IPS DF 6.9 (cell line): ENCODE results near the gene ANKRD18B.
"Not testable (repeated sequence)": the region's sequence is repeated elsewhere in the genome, so short reads cannot be mapped to it uniquely, and the experiment has no call there.

Source experiments
- DNase-seq: peaks from one replicate; pipeline ENCODE4 v3.0.0-alpha.2; 2013; ENCODE audit warnings: low read depth, low spot score
- H3K27ac ChIP-seq: one replicate; pipeline ENCODE4 v1.5.1; 2013; ENCODE audit warnings: low read length, control low read depth
- H3K27me3 ChIP-seq: 2 replicates; pipeline ENCODE4 v1.6.1; 2013; ENCODE audit warnings: mild to moderate bottlenecking, low read length; ENCODE audit not compliant: control insufficient read depth, insufficient read depth
- H3K36me3 ChIP-seq: 2 replicates; pipeline ENCODE4 v1.6.1; 2013; ENCODE audit warnings: low read length; ENCODE audit not compliant: control insufficient read depth, insufficient read depth
- H3K4me1 ChIP-seq: 2 replicates; pipeline ENCODE4 v1.6.1; 2013; ENCODE audit warnings: low read length; ENCODE audit not compliant: control insufficient read depth, insufficient read depth
- H3K4me3 ChIP-seq: 2 replicates; pipeline ENCODE4 v1.5.1; 2013; ENCODE audit warnings: mild to moderate bottlenecking, low read length
- H3K9me3 ChIP-seq: 2 replicates; pipeline ENCODE4 v1.6.1; 2013; ENCODE audit warnings: low read length, inconsistent platforms; ENCODE audit not compliant: control insufficient read depth, insufficient read depth
- WGBS: extraction: QIAGEN DNeasy Blood & Tissue Kit; methylation state at CpG from one replicate; pipeline ENCODE4 v1.1.7; 2013; ENCODE audit warnings: mixed read lengths, missing lambda C conversion rate; ENCODE audit not compliant: insufficient read length, insufficient coverage; 5-methylcytosine and 5-hydroxymethylcytosine counted together

The ANKRD18B gene

GRCh38 chr9:33577786-33578185 lies 53.7 kb downstream of the ANKRD18B start:
- H3K27me3 ChIP-seq, DNase-seq, H3K4me3 ChIP-seq, H3K27ac ChIP-seq, H3K4me1 ChIP-seq, H3K36me3 ChIP-seq, H3K9me3 ChIP-seq: not testable (repeated sequence)
- WGBS, result no CpG with 5 or more reads among the region's 3 CpGs

- not testable (repeated sequence) for H3K4me1 ChIP-seq, DNase-seq, H3K9me3 ChIP-seq, H3K36me3 ChIP-seq, H3K27me3 ChIP-seq, H3K4me3 ChIP-seq, H3K27ac ChIP-seq
- WGBS, result no CpG with 5 or more reads among the region's 1 CpG
Observed at GRCh38 chr9:33579996-33580395, 55.9 kb downstream of the ANKRD18B start.

- not testable (repeated sequence) for DNase-seq, H3K36me3 ChIP-seq, H3K27me3 ChIP-seq, H3K4me1 ChIP-seq, H3K4me3 ChIP-seq, H3K9me3 ChIP-seq, H3K27ac ChIP-seq
- no CpG with 5 or more reads among the region's 2 CpGs for WGBS
Observed at GRCh38 chr9:33582686-33583085, 58.6 kb downstream of the ANKRD18B start.

GRCh38 chr9:33586128-33586527 lies 62.1 kb downstream of the ANKRD18B start:
- not testable (repeated sequence) for H3K4me1 ChIP-seq, H3K4me3 ChIP-seq, DNase-seq, H3K9me3 ChIP-seq, H3K27me3 ChIP-seq, H3K36me3 ChIP-seq, H3K27ac ChIP-seq
- WGBS, result no CpG with 5 or more reads among the region's 1 CpG

GRCh38 chr9:33587799-33588198 lies 63.7 kb downstream of the ANKRD18B start:
- H3K36me3 ChIP-seq, H3K9me3 ChIP-seq, H3K4me1 ChIP-seq, H3K4me3 ChIP-seq, H3K27me3 ChIP-seq, DNase-seq, H3K27ac ChIP-seq: not testable (repeated sequence)
- WGBS, result no CpG with 5 or more reads among the region's 2 CpGs

GRCh38 chr9:33588876-33589275 lies 64.8 kb downstream of the ANKRD18B start:
- not testable (repeated sequence) for H3K27me3 ChIP-seq, H3K9me3 ChIP-seq, H3K27ac ChIP-seq, H3K4me1 ChIP-seq, H3K4me3 ChIP-seq, DNase-seq, H3K36me3 ChIP-seq
- no CpG with 5 or more reads among the region's 2 CpGs for WGBS

GRCh38 chr9:33590857-33591256 lies 66.8 kb downstream of the ANKRD18B start:
- WGBS, result no CpG with 5 or more reads among the region's 2 CpGs
- H3K27me3 ChIP-seq, H3K9me3 ChIP-seq, H3K4me1 ChIP-seq, H3K27ac ChIP-seq, DNase-seq, H3K4me3 ChIP-seq, H3K36me3 ChIP-seq: not testable (repeated sequence)

- not testable (repeated sequence) for H3K27me3 ChIP-seq, H3K27ac ChIP-seq, H3K9me3 ChIP-seq, DNase-seq, H3K4me3 ChIP-seq, H3K36me3 ChIP-seq, H3K4me1 ChIP-seq
- WGBS, result no CpG with 5 or more reads among the region's 2 CpGs
Observed at GRCh38 chr9:33596974-33597373, 72.9 kb downstream of the ANKRD18B start.

GRCh38 chr9:33597386-33597785 lies 73.3 kb downstream of the ANKRD18B start:
- WGBS, result no CpG with 5 or more reads among the region's 3 CpGs
- not testable (repeated sequence) for H3K9me3 ChIP-seq, H3K4me3 ChIP-seq, DNase-seq, H3K27me3 ChIP-seq, H3K36me3 ChIP-seq, H3K27ac ChIP-seq, H3K4me1 ChIP-seq

- H3K27ac ChIP-seq, H3K4me1 ChIP-seq, H3K9me3 ChIP-seq, H3K27me3 ChIP-seq, H3K4me3 ChIP-seq, DNase-seq, H3K36me3 ChIP-seq: not testable (repeated sequence)
- WGBS, result no CpG with 5 or more reads among the region's 8 CpGs
Observed at GRCh38 chr9:33598796-33599379, 74.8 kb downstream of the ANKRD18B start.

- H3K4me1 ChIP-seq, DNase-seq, H3K4me3 ChIP-seq, H3K27ac ChIP-seq, H3K9me3 ChIP-seq, H3K36me3 ChIP-seq, H3K27me3 ChIP-seq: not testable (repeated sequence)
- no CpG with 5 or more reads among the region's 32 CpGs for WGBS
Observed at GRCh38 chr9:33600911-33601310, 76.9 kb downstream of the ANKRD18B start.
